Keratinocyte (primary cell): ENCODE results near the gene MSL1.

Experiments used
- CTCF ChIP-seq, 3 experiments: IDR thresholded peaks in 1 of 3; conservative IDR thresholded peaks in 1 of 3; optimal IDR thresholded peaks in 1 of 3; 2 replicates in 2 of 3; 3 replicates in 1 of 3; pipeline versions ENCODE3 to v1.5.1; 2011; ENCODE audit warnings: low read length in 3 of 3, mild to moderate bottlenecking in 3 of 3, moderate library complexity in 2 of 3, control low read depth in 1 of 3, inconsistent platforms in 1 of 3; ENCODE audit not compliant: insufficient read depth in 2 of 3; ENCODE audit errors: extremely low read depth in 1 of 3
- EZH2 ChIP-seq: IDR thresholded peaks from one replicate; pipeline ENCODE4 v1.6.1; 2012; ENCODE audit warnings: inconsistent platforms, mild to moderate bottlenecking, low read length, moderate library complexity

GRCh38 chr17:40159456-40159855 lies 37.7 kb downstream of the MSL1 start:
- TF ChIP-seq CTCF (optimal IDR thresholded peaks at IDR 0.05 in 1 of 3, IDR thresholded peaks at IDR 0.05 in 1 of 3, conservative IDR thresholded peaks at IDR 0.05 in 1 of 3; ENCODE audit: extremely low read depth in 1 of 3, insufficient read depth in 2 of 3, low read length in 3 of 3) (no peak), EZH2 (no peak)
